RPMI8226 (cell line): ENCODE measurements around the gene STXBP2.

ENCODE experiments used
- DNase-seq: peaks from one replicate; pipeline ENCODE4 v3.0.0-alpha.2; 2015

Gene STXBP2

GRCh38 chr19:7635670-7636069, 1.2 kb upstream of the STXBP2 start:
- no peak for DNase-seq

DNA sequence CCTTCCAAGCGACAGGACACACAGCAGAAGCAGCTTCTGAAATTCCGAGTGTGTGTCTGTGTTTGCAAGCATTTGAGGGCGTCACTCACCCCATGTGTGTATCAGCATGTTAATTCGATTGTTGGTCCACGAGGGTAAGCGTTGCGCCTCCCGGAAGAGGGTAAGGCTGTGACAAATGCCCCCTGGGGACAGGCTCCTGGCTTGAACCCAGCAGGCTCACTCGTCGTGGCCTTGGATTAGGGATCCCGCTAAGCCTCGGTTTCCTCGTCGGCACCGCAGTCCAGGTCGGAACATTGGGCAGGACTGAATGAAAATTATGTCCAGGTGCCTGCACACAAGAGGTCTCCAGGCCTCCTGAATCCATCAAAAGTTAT, 606 bp upstream of the STXBP2 start:
- DNase-seq: no peak

DNA sequence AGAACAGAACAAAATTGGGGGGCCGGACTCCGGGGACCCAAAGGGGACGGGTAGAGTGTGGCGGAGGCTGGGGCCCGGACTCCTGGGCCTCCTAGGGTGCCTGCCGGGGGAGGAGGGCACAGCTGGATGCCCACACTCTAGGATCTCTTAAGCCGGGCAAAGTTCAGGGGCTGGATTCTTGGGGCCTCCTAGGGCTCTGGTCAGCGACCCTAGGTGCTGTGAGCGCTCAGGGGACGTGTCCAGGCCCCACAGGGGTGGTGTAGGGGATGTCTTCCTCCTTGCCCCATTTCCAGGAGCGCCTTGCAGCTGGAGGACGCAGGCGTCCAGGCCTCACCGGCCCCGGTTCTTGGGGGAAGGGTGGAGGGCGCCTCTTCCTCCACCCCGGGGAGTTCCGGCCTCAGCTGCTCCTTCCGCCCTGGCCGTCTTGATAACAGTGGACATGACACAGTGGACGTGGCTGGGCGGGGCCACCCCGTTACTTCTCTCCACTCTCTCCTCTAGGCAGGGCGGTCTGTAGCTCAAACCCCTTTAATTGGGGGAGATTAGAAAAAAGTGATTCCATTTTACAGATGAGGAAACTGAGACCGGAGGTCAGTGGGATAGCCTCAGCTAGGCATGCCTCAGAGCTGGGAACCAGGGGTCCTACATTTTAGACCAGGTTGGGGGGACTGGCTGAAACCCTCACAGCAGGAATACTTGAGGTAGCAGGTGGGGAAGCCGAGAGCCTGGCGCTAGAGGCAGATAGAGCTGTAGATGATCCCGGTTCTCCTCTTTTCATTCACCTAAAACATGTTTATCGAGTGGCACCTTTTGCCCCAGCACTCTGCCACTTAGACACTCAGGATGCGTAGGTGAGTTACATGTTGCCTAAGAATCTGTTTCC, 705 bp downstream of the STXBP2 start:
- peak; percentile 59 for DNase-seq

DNA sequence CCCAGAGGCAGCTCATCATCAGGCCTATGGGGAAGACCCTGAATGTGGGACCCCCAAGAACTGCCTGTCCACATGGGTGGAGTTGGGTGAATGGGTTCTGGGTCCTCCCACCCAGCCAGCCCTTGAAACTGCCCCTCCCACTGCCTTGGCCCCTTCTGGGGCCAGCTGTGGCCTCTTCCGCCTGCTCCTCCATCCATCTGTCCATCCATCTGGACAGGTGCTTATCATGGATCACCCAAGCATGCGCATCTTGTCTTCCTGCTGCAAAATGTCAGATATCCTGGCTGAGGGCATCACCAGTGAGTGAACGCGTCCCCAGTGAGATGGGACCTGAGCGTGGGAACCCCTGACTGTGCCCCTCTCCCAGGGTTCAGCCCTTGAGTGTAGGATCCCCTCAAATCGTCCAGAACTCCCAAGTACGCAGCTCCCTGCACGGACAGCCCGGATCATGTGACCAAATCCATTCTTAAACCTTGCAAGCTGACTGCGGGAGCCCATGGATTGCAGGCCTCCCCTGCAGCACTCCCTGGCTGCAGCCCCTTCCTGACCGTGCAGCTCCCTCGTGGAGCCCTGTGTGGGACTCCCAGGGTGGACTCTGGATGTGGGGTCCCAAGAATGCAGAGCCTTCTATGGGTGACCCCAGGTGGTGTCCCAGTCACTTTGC, 2.0 kb downstream of the STXBP2 start:
- DNase-seq: no peak

DNA sequence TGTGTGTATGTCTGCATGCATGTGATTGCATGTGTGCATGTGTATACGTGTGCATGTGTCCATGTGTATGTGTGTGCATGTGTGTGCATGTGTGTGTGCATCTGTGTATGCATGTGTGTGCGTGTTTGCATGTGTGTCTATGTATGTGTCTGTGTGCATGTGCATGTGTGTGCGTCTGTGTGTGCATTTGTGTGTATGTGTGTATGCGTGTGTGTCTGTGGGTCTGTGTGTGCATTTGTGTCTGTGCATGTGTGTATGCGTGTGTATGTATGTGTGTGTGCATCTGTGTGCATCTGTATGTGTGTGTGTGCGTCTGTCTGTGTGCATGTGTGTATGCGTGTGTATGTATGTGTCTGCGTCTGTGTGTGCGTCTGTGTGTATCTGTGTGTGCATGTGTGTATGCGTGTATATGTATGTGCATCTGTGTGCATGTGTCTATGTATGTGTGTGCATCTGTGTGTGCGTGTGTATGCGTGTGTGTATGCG, 3.0 kb downstream of the STXBP2 start:
- DNase-seq: no peak

DNA sequence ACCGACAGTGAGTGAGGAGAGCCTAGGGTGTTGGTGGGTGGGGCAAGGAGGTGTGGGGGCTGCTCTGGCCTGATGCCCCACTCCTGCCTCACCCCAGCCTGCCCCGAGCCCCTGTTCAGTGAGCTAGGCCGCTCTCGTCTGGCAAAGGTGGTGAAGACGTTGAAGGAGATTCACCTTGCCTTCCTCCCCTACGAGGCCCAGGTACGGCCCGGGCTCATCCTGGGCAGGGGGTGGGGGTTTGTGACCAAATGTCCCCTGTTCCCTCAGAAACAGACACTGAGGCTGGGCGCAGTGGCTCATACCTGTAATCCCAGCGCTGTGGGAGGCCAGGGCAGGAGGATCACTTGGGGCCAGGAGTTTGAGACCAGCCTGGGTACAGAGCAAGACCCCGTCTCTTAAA, 3.9 kb downstream of the STXBP2 start:
- DNase-seq: no peak

DNA sequence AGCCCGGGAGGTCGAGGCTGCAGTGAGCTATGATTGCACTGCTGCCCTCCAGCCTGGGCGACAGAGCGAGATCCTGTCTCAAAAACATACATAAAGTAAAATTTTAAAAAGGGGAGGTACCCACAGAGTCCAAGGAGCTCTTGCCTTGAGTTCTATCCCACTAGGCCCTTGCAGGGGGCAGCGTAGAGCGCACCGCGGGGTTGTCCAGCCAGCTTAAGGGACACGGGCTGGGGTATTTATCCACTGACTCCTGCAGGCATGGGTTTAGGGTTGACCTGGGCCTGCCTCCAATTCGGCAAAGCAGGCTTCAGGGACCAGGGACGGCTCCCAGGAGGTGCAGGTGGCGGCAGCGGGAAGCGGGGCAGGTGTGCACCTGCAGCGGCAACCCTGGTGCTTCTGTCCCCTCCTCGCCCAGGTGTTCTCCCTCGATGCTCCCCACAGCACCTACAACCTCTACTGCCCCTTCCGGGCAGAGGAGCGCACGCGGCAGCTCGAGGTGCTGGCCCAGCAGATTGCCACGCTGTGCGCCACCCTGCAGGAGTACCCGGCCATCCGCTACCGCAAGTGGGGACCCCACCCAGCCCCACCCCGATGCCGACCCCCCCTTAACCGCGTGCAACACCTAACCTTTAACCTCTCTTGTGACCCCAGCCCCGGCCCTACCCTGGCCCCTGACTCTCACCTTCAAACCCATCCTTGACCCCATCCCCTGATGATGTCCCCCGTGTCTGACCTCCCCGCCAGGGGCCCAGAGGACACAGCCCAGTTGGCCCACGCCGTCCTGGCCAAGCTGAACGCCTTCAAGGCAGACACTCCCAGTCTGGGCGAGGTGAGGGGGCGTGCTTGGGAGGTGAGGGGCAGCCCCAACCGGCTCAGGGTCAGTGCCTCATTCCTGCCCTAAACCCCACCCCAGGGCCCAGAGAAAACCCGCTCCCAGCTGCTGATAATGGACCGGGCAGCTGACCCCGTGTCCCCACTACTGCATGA, 4.7 kb downstream of the STXBP2 start:
- no peak for DNase-seq

- DNase-seq: no peak
Observed at GRCh38 chr19:7642295-7643030, 5.6 kb downstream of the STXBP2 start.

- no peak for DNase-seq
Observed at GRCh38 chr19:7643031-7643415, 6.1 kb downstream of the STXBP2 start.

DNA sequence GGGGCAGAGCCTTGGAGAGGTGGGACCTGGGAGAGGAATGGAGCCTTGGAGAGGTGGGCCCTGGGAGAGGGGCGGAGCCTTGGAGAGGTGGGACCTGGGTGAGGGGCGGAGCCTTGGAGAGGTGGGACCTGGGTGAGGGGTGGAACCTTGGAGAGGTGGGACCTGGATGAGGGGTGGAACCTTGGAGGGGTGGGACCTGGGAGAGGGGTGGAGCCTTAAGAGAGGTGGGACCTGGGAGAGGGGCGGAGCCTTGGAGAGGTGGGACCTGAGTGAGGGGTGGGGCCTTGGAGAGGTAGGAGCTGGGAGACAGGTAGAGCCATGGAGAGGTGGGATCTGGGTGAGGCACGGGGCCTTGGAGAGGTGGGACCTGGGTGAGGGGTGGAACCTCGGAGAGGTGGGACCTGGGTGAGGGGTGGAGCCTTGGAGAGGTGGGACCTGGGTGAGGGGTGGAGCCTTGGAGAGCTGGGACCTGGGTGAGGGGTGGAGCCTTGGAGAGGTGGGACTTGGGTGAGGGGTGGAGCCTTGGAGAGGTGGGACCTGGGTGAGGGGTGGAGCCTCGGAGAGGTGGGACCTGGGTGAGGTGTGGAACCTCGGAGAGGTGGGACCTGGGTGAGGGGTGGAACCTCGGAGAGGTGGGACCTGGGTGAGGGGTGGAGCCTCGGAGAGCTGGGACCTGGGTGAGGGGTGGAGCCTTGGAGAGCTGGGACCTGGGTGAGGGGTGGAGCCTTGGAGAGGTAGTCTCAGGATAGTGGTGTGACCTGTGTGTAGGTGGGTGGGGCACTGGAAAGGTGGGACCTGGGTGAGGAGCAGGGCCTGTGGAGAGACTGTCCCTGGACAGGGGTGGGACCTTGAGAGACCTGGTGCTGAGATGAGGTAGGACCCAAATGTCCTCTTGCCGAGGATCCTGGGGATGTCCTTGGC, 7.0 kb downstream of the STXBP2 start:
- peak; percentile 27 for DNase-seq

DNA sequence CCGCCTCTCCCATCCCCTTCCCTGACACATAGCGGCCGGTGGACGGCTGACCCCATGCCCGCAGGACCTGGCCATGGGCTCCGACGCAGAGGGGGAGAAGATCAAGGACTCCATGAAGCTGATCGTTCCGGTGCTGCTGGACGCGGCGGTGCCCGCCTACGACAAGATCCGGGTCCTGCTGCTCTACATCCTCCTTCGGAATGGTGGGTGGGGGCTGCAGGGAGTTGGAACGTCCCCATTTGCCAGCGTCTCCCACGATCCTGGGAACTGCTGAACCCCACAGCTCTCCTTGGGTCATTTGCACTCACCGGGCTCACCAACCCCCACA, 7.6 kb downstream of the STXBP2 start:
- no peak for DNase-seq

- no peak for DNase-seq
Observed at GRCh38 chr19:7645163-7645562, 8.3 kb downstream of the STXBP2 start.

- no peak for DNase-seq
Observed at GRCh38 chr19:7645656-7646425, 8.9 kb downstream of the STXBP2 start.

- DNase-seq: no peak
Observed at GRCh38 chr19:7646426-7646700, 9.5 kb downstream of the STXBP2 start.

GRCh38 chr19:7647156-7647555, 10.2 kb downstream of the STXBP2 start:
- DNase-seq: no peak

GRCh38 chr19:7648265-7649014, 11.5 kb downstream of the STXBP2 start:
- DNase-seq: no peak

GRCh38 chr19:7650148-7650547, 13.2 kb downstream of the STXBP2 start:
- no peak for DNase-seq

DNA sequence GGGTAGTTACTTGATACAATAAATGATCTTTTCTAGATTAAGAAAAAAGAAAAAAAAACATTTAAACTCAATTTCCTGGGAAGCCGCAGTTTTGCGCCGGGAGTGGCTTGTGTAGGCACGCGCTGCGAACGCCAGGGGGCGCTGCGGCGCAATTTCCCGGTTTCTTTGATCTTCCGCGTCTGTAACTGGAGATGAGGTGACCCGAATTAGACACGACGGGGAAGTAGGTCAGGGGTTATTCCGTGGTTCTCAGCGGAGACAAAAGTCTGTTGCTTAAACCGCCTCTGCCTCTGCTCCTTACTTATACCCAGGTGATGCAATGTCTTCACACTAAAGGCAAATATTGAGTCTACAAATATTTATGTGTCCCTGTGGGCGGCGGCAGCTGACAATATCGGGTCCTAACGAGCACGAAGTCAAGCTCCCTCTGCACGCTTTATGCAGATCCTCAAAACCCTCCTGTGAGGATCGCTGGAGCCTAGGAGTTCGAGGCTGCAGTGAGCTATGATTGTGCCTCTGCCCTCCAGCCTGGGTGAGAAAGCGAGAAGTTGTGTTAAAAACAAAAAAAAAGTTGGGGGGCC, 15.2 kb downstream of the STXBP2 start:
- peak; percentile 86 for DNase-seq

GRCh38 chr19:7654401-7654800, 17.5 kb downstream of the STXBP2 start:
- no peak for DNase-seq

DNA sequence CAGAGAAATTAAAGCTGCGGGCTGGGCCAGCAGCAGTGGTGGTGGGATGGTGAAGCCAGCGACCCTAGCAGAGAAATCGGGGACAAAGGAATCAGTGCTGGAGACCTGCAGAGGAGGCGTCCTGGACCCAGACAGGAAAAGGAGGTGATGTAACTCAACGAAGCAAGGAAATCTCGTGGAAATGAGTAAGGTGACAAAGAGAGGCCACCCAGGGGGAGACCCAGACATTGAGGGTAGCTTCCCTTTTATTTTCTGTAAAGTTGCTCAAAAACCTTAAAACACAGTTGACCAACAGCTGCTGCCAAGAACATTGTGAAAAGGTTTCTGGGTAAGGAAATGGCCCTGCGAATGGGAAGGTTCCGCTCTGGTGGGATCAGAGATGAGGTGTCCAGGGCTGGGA, 18.7 kb downstream of the STXBP2 start:
- no peak for DNase-seq
